Tibial nerve (tissue), 3 donors: ENCODE measurements around the gene COG5.

Experiments used
- CTCF ChIP-seq, 5 experiments: fragments of 200-600 bp in 3 of 5; fragments of 450-650 bp in 2 of 5; sonication (generic) in 3 of 5; IDR thresholded peaks; one replicate each; pipeline ENCODE4 v1.5.1; 2016 to 2019; ENCODE audit warnings: antibody characterized with exemption in 5 of 5, mild to moderate bottlenecking in 3 of 5, moderate library complexity in 2 of 5
- POLR2A ChIP-seq, 2 donors: fragments of 450-650 bp; IDR thresholded peaks; one replicate each; pipeline ENCODE4 v1.6.1; 2017; ENCODE audit warnings: antibody characterized with exemption in 2 of 2, mild to moderate bottlenecking in 2 of 2, moderate library complexity in 2 of 2

- no peak for TF ChIP-seq CTCF (IDR thresholded peaks at IDR 0.05)
- TF ChIP-seq POLR2A (IDR thresholded peaks at IDR 0.05) = no peak
These were observed 46.1 kb upstream of the COG5 start for GRCh38 chr7:107609811-107610261.
